ENCODE results near the gene TDRD6.

GRCh38 chr6:46735720-46736031 is 48.0 kb downstream of the TDRD6 start:
- TF ChIP-seq CTCF (conservative IDR thresholded peaks at IDR 0.05; ENCODE audit: low read depth in 2 of 2) (no peak), EZH2 (IDR thresholded peaks at IDR 0.05; ENCODE audit: low read depth, unreplicated experiment) (peak; percentile 51), POLR2AphosphoS5 (IDR thresholded peaks at IDR 0.05; ENCODE audit: low read depth) (no peak), ZNF331 (CRISPR knock-in tag; IDR thresholded peaks at IDR 0.05; ENCODE audit: low read depth) (no peak), REST (IDR thresholded peaks at IDR 0.05; ENCODE audit: unreplicated experiment) (no peak)

Measured in GM23338 (cell line).